ENCODE data around the gene CREB3L2. TPM values are rescaled to one million over a fixed set of nuclear protein-coding genes. Genes with fewer than 3 reads are reported as not detected.
"Not testable (repeated sequence)": the region's sequence is repeated elsewhere in the genome, so short reads cannot be mapped to it uniquely, and the experiment has no call there.

CREB3L2 gene
- total and polyA plus RNA-seq, 4 experiments from 2014 or later, result 6.8 to 41.3 (median 28.3) TPM

DNA sequence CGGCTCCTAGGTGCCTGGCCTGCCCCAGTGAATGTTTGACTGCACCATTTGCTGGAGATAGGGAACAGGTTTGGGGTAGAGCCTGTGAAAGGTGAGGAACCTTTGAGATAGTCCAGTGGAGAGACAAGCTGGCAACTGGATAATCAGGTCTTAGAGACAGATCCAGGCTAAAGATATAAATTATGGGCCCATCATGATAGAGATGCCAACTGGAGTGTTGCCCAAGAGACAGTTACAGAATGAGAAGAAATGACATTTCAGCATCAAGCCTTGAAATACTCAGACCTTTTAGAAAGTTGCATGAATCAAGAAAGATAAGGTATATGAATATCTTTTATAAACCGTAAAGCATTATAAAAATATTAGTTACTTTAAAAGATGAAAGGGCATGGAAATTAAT lies 27.1 kb downstream of the CREB3L2 start:
- no peak overlapping the region for H3K27ac ChIP-seq (ENCODE audit: low read depth, low read length)
- Mint-ChIP-seq H3K36me3 (peaks cover 2 to 17% of the 10 kb centered on the region in 2 donors), H3K27ac (peak overlapping the region in 1 of 7 donors; percentile 31), H3K27me3 (no peaks in the 10 kb centered on the region), H3K4me3 (no peak overlapping the region), H3K9me3 (no peaks in the 10 kb centered on the region), H3K4me1 (peaks cover 6 to 16% (median 10%) of the 10 kb centered on the region in 4 donors)
- ChIA-PET CTCF (ENCODE audit: partially characterized antibody) (interaction anchor here (1.1 kb wide), 1 partner anchor 72 kb away, joined by 3 read pairs; no protein-coding TSS in a partner anchor), POLR2A (ENCODE audit: partially characterized antibody) (no interaction called here)
- DNase-seq, result no peak
- no peaks in the 10 kb centered on the region for H3K27me3 ChIP-seq (ENCODE audit: insufficient read depth, low read length)
- no peaks in the 10 kb centered on the region for H3K4me1 ChIP-seq (ENCODE audit: insufficient read depth, low read length)
- no peak overlapping the region for H3K4me3 ChIP-seq (ENCODE audit: low read length in 2 of 2)
- intact Hi-C loops (cut with micrococcal nuclease), result no loop called here
- H3K9me3 ChIP-seq (ENCODE audit: control insufficient read depth in 1 of 2, low read length in 2 of 2), result no peaks in the 10 kb centered on the region
- no peaks in the 10 kb centered on the region for H3K36me3 ChIP-seq (ENCODE audit: insufficient read depth, low read length)

DNA sequence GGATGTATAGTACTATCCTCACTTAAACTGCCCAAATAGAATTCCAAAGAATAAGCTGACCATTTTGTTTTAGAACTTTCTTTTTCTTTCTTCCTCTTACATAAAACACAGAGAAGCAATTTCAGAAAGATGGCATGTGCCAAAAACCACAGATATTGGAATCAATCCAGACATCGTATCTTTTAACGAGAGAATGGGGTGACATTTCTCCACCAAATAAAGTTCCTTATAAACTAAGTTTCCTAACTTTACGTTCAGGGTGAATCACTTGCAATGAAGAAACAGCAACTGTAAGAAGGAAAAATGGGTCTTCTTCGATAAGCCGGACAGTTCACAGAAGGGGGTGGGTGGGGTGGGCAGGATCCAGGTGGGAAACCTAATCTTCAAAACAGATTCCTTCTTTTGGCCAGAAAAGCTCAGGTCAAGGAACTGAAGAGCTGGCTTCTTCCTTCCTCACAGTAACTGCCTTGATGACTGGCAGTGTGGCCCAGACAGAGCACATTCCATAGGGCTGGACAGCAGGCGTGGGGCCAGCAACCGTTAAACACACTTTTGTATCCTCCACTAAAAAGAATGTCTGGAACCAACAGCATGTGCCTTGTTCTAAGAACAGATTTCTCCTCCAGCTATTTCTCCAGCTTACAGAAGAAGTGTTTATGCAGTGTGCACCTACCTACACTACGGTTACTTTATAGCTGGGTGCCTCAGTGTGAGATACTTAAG lies 31.5 kb downstream of the CREB3L2 start:
- ChIA-PET POLR2A (ENCODE audit: partially characterized antibody) (no interaction called here), CTCF (ENCODE audit: partially characterized antibody) (interaction anchor here (1.3 kb wide), 1 partner anchor 17 kb away, joined by 3 read pairs; no protein-coding TSS in a partner anchor)
- Histone ChIP-seq H3K4me1 (ENCODE audit: insufficient read depth, low read length) (peaks cover 24% of the 10 kb centered on the region), H3K36me3 (ENCODE audit: insufficient read depth, low read length) (no peaks in the 10 kb centered on the region), H3K27ac (ENCODE audit: low read depth, low read length) (no peak overlapping the region), H3K4me3 (ENCODE audit: low read length in 2 of 2) (no peak overlapping the region), H3K27me3 (ENCODE audit: insufficient read depth, low read length) (no peaks in the 10 kb centered on the region), H3K9me3 (ENCODE audit: control insufficient read depth in 1 of 2, low read length in 2 of 2) (no peaks in the 10 kb centered on the region)
- no peak overlapping the region for H3K27ac Mint-ChIP-seq
- no peak for DNase-seq
- H3K4me1 Mint-ChIP-seq, result peaks cover 16 to 32% (median 28%) of the 10 kb centered on the region in 4 donors
- H3K9me3 Mint-ChIP-seq, result peaks cover 0 to 3% (median 0%) of the 10 kb centered on the region in 8 donors
- H3K4me3 Mint-ChIP-seq, result no peak overlapping the region
- intact Hi-C loops (cut with micrococcal nuclease), result no loop called here
- peaks cover 2 to 17% of the 10 kb centered on the region in 2 donors for H3K36me3 Mint-ChIP-seq
- H3K27me3 Mint-ChIP-seq, result no peaks in the 10 kb centered on the region

DNA sequence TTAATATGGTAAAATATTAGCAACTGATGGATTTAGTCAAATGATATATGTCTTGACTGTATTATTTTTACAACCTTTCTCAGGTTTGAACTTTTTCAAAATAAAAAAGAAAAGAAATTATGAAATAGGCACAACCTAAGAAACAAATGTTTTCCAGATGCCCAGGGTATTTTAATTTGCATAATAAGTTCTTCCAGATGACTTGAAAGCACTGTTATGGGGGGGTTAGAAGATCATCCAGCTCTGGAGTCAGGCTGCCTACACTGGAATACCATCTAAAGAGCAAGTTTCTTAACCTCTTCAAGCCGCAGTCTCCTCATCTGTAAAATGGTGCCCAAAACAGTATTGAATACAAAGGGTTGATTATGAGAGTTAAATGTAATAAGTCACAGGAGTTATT lies 32.1 kb downstream of the CREB3L2 start:
- H3K27me3 Mint-ChIP-seq, result no peaks in the 10 kb centered on the region

GRCh38 chr7:137968890-137969289 lies 33.0 kb downstream of the CREB3L2 start:
- no peaks in the 10 kb centered on the region for H3K27me3 Mint-ChIP-seq
- no peaks in the 10 kb centered on the region for H3K36me3 ChIP-seq (ENCODE audit: insufficient read depth, low read length)
- no peak overlapping the region for H3K4me3 Mint-ChIP-seq
- ChIA-PET POLR2A (ENCODE audit: partially characterized antibody) (no interaction called here), CTCF (ENCODE audit: partially characterized antibody) (no interaction called here)
- H3K27me3 ChIP-seq (ENCODE audit: insufficient read depth, low read length), result no peaks in the 10 kb centered on the region
- H3K9me3 ChIP-seq (ENCODE audit: control insufficient read depth in 1 of 2, low read length in 2 of 2), result no peaks in the 10 kb centered on the region
- H3K36me3 Mint-ChIP-seq, result peaks cover 2 to 14% of the 10 kb centered on the region in 2 donors
- peaks cover 24% of the 10 kb centered on the region for H3K4me1 ChIP-seq (ENCODE audit: insufficient read depth, low read length)
- no peak overlapping the region for H3K27ac ChIP-seq (ENCODE audit: low read depth, low read length)
- intact Hi-C loops (cut with micrococcal nuclease), result no loop called here
- peaks cover 0 to 3% (median 0%) of the 10 kb centered on the region in 8 donors for H3K9me3 Mint-ChIP-seq
- H3K27ac Mint-ChIP-seq, result no peak overlapping the region
- DNase-seq, result no peak
- no peak overlapping the region for H3K4me3 ChIP-seq (ENCODE audit: low read length in 2 of 2)
- peaks cover 15 to 35% (median 27%) of the 10 kb centered on the region in 4 donors for H3K4me1 Mint-ChIP-seq

More for the DNA sequence above, 32.1 kb downstream of the CREB3L2 start:
- Histone ChIP-seq H3K4me3 (ENCODE audit: low read length in 2 of 2) (no peak overlapping the region), H3K4me1 (ENCODE audit: insufficient read depth, low read length) (peaks cover 24% of the 10 kb centered on the region), H3K27me3 (ENCODE audit: insufficient read depth, low read length) (no peaks in the 10 kb centered on the region), H3K36me3 (ENCODE audit: insufficient read depth, low read length) (no peaks in the 10 kb centered on the region), H3K27ac (ENCODE audit: low read depth, low read length) (no peak overlapping the region), H3K9me3 (ENCODE audit: control insufficient read depth in 1 of 2, low read length in 2 of 2) (no peaks in the 10 kb centered on the region)
- ChIA-PET CTCF (ENCODE audit: partially characterized antibody) (interaction anchor here (1.3 kb wide), 1 partner anchor 16 kb away, joined by 3 read pairs; no protein-coding TSS in a partner anchor), POLR2A (ENCODE audit: partially characterized antibody) (no interaction called here)
- H3K9me3 Mint-ChIP-seq, result peaks cover 0 to 3% (median 0%) of the 10 kb centered on the region in 8 donors
- DNase-seq, result no peak
- H3K4me3 Mint-ChIP-seq, result no peak overlapping the region
- intact Hi-C loops (cut with micrococcal nuclease), result no loop called here
- peaks cover 16 to 32% (median 28%) of the 10 kb centered on the region in 4 donors for H3K4me1 Mint-ChIP-seq
- no peak overlapping the region for H3K27ac Mint-ChIP-seq
- peaks cover 2 to 17% of the 10 kb centered on the region in 2 donors for H3K36me3 Mint-ChIP-seq

GRCh38 chr7:137968339-137968738 lies 33.5 kb downstream of the CREB3L2 start:
- Mint-ChIP-seq H3K4me1 (peaks cover 15 to 35% (median 27%) of the 10 kb centered on the region in 4 donors), H3K36me3 (peaks cover 2 to 10% of the 10 kb centered on the region in 2 donors)
- H3K4me3 ChIP-seq (ENCODE audit: low read length in 2 of 2); H3K27ac Mint-ChIP-seq; H3K27ac ChIP-seq (ENCODE audit: low read depth, low read length); H3K9me3 ChIP-seq (ENCODE audit: control insufficient read depth in 1 of 2, low read length in 2 of 2); intact Hi-C loops (cut with micrococcal nuclease); H3K27me3 Mint-ChIP-seq; H3K36me3 ChIP-seq (ENCODE audit: insufficient read depth, low read length); DNase-seq; POLR2A ChIA-PET (ENCODE audit: partially characterized antibody); H3K4me3 Mint-ChIP-seq; H3K9me3 Mint-ChIP-seq; H3K27me3 ChIP-seq (ENCODE audit: insufficient read depth, low read length): not testable (repeated sequence)
- CTCF ChIA-PET (ENCODE audit: partially characterized antibody), result interaction anchor here (2.0 to 2.5 kb wide), 2 partner anchors 41 to 65 kb away, joined by 6 to 10 read pairs; no protein-coding TSS in a partner anchor
- H3K4me1 ChIP-seq (ENCODE audit: insufficient read depth, low read length), result peaks cover 24% of the 10 kb centered on the region

DNA sequence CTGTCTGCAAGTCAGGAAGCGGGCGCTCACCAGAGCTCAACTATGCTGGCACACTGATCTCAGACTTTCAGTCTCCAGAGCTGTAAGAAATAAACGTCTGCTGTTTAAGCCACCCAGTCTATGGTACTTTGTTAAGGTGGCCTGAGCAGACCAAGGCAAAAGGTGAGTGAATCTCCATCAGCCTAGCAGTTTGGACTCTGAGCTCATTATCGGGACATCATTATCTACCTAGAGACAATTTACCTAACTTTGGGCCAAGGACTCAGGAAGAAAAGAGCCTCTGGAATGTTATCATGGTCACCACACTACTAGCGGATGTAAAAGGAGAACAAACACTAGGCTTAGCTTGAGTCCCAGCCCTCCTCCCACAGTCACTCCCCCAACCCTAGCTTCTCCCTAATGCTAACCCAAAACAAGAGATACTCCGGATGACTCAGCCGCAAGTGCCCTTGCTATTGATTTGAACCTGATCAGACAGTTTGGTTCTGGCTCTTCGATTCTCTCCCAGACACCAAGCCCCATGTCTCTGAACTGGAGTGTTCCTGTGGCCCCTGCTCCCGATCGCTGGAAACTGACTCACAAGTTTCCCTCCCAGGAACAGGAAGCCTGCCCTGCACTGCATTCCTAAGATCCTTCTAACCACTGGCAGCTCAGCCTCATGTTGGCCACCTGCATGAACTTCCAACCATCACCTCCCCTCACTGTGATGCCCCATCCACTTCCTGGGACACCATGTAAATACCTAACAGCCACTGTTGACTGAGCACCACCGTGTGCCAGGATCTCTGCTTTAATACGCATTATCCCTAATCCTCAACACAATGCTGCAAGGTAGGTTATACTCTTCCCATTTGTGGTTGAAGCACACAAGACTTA lies 34.5 kb downstream of the CREB3L2 start:
- Histone ChIP-seq H3K4me1 (ENCODE audit: insufficient read depth, low read length) (peaks cover 24% of the 10 kb centered on the region), H3K4me3 (ENCODE audit: low read length in 2 of 2) (no peak overlapping the region), H3K27ac (ENCODE audit: low read depth, low read length) (no peak overlapping the region), H3K27me3 (ENCODE audit: insufficient read depth, low read length) (no peaks in the 10 kb centered on the region), H3K36me3 (ENCODE audit: insufficient read depth, low read length) (no peaks in the 10 kb centered on the region), H3K9me3 (ENCODE audit: control insufficient read depth in 1 of 2, low read length in 2 of 2) (no peaks in the 10 kb centered on the region)
- H3K27ac Mint-ChIP-seq, result peak overlapping the region in 6 of 7 donors; percentile 10 to 91 (median 40)
- intact Hi-C loops (cut with micrococcal nuclease), result no loop called here
- ChIA-PET POLR2A (ENCODE audit: partially characterized antibody) (interaction anchor here (1.3 kb wide), 1 partner anchor 35 kb away, joined by 3 read pairs; the partner anchor contains the start of gene CREB3L2), CTCF (ENCODE audit: partially characterized antibody) (interaction anchor here (1.2 to 2.5 kb wide), 3 partner anchors 36 to 64 kb away, joined by 4 to 10 read pairs (median 6); no protein-coding TSS in a partner anchor)
- H3K4me3 Mint-ChIP-seq, result peak overlapping the region in 1 of 8 donors; percentile 50
- no peaks in the 10 kb centered on the region for H3K27me3 Mint-ChIP-seq
- peaks cover 0 to 3% (median 0%) of the 10 kb centered on the region in 8 donors for H3K9me3 Mint-ChIP-seq
- H3K36me3 Mint-ChIP-seq, result peaks cover 2 to 16% of the 10 kb centered on the region in 2 donors
- H3K4me1 Mint-ChIP-seq, result peaks cover 15 to 38% (median 27%) of the 10 kb centered on the region in 4 donors
- DNase-seq, result no peak
